ENCODE data around the gene UGT2B15.
"Not testable (repeated sequence)": the region's sequence is repeated elsewhere in the genome, so short reads cannot be mapped to it uniquely, and the experiment has no call there.

Gene UGT2B15

DNA sequence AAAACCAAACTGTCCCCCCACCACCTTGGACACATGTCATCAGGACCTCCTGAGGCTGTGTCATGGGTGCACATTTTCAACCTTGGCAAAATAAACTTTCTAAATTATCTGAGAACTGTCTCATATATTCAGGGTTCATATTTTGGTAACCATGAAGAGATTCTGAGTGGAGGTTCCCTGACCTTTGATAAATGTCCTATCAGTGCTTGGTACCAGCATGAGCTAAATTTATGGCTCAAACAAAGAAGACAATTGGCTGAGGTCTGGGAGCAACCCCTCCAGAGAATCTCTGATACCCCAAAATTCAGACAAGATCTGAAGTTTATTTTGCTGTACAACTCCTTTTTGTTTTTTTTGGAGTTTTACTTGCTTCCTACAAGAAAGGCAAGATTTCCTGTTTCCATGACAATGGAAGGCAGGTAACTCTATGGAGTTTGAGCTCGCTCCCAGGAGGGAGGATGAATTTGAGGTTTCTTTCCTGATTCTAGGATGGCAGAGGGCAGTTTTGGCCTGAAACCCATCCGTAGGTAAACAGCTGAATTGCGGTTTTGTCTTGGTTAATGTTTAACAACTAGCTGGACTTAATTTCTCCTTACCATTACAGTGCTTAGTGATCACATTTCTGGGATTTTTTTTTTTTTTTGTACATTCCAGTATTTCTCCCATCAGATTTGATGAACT, 14.5 kb downstream of the UGT2B15 start:
- DNase-seq (ENCODE audit: low spot score) = no peak

DNA sequence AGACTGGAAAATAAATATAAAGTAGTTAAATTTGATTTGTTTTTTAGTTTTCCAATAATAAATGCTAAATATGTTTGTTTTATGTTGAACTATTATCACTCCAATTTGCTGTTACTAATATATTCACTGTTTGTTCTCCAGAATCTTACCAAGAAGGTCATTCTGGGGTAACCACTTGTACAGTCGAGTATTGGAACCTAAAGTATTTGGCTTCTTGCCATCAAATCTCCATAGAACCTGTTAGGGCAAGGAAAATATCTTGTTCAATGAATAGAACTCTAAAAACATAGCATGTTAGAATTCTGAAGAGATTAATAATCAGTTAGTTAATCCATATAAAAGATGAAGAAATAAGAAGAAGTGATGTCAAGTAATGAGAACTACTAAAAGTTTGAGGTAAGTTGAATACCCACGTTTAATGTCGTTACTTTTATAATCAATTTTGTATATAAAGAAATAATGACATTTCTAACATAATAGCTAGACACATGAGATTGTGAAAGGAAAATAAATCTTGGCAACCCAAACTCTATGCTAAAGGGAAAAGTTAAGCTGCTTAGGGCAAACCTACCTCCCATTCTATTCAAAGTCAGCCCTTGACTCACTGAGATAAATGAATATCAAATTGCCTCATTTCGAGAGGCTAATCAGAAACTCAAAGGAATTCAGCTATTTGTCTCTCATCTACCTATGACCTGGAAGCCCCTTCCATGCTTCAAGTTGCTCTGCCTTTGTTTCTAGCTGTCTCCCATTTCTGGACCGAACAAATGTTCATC, 15.3 kb downstream of the UGT2B15 start:
- no peak for DNase-seq (ENCODE audit: low spot score)

DNA sequence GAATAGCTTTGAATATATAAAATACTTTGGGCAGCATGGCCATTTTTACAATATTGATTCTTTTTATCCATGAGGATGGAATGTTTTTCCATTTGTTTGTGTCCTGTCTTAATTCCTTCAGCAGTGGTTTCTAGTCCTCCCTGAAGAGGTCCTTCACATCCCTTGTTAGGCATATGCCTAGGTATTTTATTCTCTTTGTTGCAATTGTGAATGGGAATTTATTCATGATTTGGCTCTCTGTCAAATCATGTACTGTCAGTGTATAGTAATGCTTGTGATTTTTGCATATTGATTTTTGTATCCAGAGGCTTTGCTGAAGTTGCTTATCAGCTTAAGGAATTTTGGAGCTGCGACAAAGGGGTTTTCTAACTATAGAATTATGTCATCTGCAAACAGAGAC, 18.5 kb downstream of the UGT2B15 start:
- no peak for DNase-seq (ENCODE audit: low spot score)

DNA sequence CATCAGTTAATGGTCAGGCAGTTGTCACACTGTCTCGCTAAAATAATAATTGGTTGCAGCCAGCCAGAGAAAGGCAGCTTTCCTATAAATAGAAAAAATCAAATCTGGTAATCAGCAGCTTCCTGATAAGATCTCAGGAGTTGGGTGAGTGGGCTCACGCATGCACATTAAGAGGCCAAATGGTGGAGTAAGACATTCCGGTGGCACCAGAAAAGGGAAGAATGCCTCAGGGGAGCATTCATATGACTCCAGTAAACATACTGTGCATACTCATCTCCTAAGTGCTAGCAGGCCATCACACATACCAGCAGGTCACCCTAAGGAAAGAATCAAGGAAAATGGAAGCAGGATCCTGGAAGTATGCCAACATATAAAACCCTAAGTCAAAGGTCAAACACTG, 40.1 kb downstream of the UGT2B15 start:
- DNase-seq (ENCODE audit: low spot score) = no peak

DNA sequence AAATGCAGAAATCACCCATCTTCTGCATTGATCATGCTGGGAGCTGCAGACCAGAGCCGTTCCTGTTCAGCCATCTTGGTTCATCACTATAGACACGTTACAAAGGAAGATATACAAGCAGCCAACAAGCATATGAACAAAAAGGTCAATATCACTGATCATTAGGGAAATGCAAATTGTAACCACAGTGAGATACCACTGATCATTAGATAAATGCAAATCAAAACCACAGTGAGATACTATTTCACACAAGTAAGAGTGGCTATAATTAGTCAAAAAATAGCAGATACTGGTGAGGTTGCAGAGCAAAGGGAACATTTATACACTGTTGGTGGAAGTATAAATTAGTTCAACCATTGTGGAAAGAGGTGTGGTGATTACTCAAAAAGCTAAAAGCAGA, 47.7 kb downstream of the UGT2B15 start:
- not testable (repeated sequence) for DNase-seq (ENCODE audit: low spot score)

DNA sequence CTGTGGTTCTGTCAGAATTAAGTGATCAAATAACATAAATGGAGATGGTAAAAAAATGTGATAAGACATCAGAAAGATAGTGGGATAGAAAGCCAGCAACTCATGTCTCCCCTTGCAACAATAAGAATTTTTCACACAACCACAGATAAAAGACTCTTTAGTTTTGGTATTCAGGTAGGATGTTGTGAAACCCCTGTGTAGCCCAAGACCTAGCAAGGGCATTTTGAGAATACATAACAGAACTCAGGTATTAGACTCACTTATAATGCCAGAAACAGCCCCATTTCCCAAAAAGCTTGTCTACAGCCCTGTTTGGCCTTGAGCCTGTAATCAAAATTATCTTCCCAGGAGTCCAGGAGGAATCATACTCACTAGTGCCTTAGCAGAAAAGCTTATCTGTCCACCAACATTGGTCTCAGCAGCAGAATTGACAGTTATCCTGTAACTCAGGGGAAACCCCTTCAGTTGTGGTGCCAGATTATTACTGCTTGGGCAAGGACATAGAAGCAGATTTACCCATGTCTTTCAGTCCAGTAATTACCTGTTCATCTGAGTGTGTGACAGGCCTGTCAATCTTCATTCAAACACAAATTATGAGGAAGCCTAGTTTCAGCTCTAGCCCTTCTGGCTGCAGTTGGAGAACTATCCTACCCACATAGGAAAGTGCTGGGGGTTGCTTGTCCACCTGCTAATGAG, 53.3 kb downstream of the UGT2B15 start:
- DNase-seq (ENCODE audit: low spot score) = no peak

DNA sequence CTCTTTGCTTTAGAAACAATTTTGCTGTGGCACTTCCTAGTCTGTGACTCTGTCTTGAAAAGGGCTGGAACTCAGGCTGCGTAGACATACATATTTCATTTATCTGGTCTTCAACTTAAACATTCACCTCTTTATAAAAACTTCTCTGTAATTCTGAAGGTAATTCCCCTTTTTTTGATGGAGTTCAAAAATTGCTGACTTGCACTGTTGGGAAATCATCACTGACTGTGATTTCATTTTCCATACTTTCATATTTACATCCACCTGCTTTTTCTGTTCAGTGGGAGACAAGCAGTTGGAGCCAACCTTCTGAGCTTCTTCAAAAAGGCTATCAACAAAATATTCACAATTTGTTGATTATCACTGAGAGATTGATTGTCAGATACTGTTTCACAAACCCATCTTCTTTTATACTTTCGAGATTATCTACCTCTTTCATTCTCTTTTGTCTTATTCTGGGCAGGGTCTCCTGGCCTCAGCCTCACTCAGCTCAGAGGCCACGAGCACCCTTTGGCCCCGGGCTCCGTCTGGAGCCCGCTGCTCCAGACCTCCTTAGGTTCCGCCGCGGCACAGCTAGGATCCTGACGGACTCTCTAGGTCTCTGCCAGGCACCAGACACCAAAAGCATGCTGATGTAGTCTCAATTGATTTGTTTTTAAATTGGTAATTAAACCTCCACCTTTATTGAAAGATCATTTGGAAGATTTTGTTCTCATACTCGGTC, 54.6 kb downstream of the UGT2B15 start:
- DNase-seq (ENCODE audit: low spot score) = no peak

DNA sequence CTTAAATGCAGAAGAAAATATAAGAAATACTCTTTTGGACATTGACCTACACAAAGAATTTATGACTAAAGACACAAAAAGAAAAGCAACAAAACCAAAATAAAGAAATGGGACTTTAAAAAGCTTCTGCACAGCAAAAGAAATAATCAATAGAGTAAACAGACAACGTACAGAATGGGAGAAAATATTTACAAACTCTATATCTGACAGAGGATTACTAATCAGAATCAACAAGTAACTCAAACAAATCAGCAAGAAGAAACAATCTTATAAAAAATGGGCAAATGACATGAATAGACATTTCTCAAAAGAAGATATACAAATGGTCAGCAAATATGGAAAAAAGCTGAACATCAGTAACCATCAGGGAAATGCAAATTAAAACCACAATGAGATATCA, 56.7 kb downstream of the UGT2B15 start:
- DNase-seq (ENCODE audit: low spot score) = no peak

DNA sequence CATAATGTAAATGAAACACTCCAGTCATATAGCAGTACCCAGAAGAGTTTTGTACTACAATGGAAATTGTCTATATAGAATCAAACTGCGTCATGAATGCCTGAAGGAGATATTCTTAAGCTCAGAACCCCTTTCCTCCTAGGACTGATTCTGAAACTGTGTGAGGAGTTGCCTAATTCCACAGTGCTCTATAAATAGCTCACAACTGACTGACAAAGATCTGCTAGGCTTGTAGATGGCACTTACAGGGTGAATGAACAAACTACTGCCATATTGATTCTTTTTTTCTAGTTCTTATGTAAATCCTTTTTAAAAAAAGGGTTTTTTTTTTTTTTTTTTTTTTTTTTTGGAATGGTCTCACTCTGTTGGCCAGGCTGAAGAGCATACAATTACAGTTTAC, 64.2 kb downstream of the UGT2B15 start:
- no peak for DNase-seq (ENCODE audit: low spot score)

DNA sequence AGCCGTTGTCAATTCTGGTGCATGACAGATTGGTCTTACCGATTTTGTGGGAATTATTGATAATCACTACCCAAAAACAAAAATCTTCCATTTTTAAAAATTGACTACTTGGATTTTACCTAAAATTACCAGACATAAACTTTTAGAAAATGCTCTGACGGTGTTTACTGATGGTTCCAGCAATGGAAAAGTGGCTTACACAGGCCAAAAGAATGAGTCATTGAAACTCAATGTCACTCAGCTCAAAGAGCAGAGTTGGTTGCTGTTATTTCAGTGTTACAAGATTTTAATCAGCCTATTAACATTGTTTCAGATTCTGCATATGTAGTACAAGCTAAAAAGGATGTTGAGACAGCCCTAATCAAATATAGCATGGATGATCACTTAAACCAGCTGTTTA, 71.3 kb downstream of the UGT2B15 start:
- DNase-seq (ENCODE audit: low spot score) = no peak

DNA sequence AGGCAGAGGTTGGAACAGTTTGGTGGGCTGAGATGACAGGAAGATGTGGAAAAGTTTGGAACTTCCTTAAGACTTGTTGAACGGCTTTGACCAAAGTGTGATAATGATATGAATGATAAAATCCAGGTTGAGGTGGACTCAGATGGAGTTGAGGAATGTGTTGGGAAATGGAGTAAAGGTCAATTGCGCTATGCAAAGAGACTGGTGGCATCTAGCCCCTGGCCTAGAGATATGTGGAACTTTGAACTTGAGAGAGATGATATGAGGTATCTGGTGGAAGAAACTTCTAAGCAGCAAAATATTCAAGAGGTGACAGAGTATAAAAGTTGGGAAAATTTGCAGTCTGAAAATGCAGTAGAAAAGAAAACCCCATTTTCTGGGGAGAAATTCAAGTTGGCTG, 73.0 kb downstream of the UGT2B15 start:
- DNase-seq (ENCODE audit: low spot score) = no peak

Data from CD4-positive, alpha-beta T cell treated with Interleukin-15 for 4 hours (primary cell).